Measurements from ENCODE around the gene CA6.
"Not testable (repeated sequence)": the region's sequence is repeated elsewhere in the genome, so short reads cannot be mapped to it uniquely, and the experiment has no call there.

CA6 gene

GRCh38 chr1:8945568-8945967 is at the start of gene CA6:
Gene CA6, plus strand, starts transcription at chr1:8945868. Its CDS starts 19 bp downstream, at chr1:8945887.
- no peak for DNase-seq

- not testable (repeated sequence) for DNase-seq
Measured at GRCh38 chr1:8896775-8897174, 48.9 kb upstream of the CA6 start.

- not testable (repeated sequence) for DNase-seq
Measured at GRCh38 chr1:8897505-8897904, 48.2 kb upstream of the CA6 start.

GRCh38 chr1:8898418-8898817 is 47.2 kb upstream of the CA6 start:
- DNase-seq: not testable (repeated sequence)

- no peak for DNase-seq
Measured at GRCh38 chr1:8899046-8899445, 46.6 kb upstream of the CA6 start.

- not testable (repeated sequence) for DNase-seq
Measured at GRCh38 chr1:8900684-8901083, 45.0 kb upstream of the CA6 start.

- DNase-seq: no peak
Measured at GRCh38 chr1:8902765-8903164, 42.9 kb upstream of the CA6 start.

- no peak for DNase-seq
Measured at GRCh38 chr1:8903410-8903809, 42.3 kb upstream of the CA6 start.

- DNase-seq: no peak
Measured at GRCh38 chr1:8903908-8904650, 41.6 kb upstream of the CA6 start.

GRCh38 chr1:8905582-8906191 is 40.0 kb upstream of the CA6 start:
- no peak for DNase-seq

- no peak for DNase-seq
Measured at GRCh38 chr1:8908388-8909151, 37.1 kb upstream of the CA6 start.

GRCh38 chr1:8910331-8910730 is 35.3 kb upstream of the CA6 start:
- no peak for DNase-seq

- no peak for DNase-seq
Measured at GRCh38 chr1:8910914-8911313, 34.8 kb upstream of the CA6 start.

- DNase-seq: no peak
Measured at GRCh38 chr1:8911416-8912309, 34.0 kb upstream of the CA6 start.

- DNase-seq: no peak
Measured at GRCh38 chr1:8913457-8913856, 32.2 kb upstream of the CA6 start.

GRCh38 chr1:8914466-8914865 is 31.2 kb upstream of the CA6 start:
- DNase-seq: no peak

- no peak for DNase-seq
Measured at GRCh38 chr1:8915446-8915845, 30.2 kb upstream of the CA6 start.

- not testable (repeated sequence) for DNase-seq
Measured at GRCh38 chr1:8917536-8917935, 28.1 kb upstream of the CA6 start.

- DNase-seq: no peak
Measured at GRCh38 chr1:8922962-8923361, 22.7 kb upstream of the CA6 start.

- DNase-seq: no peak
Measured at GRCh38 chr1:8925406-8925805, 20.3 kb upstream of the CA6 start.

GRCh38 chr1:8925960-8926359 is 19.7 kb upstream of the CA6 start:
- DNase-seq: no peak

Data from CD4-positive, alpha-beta T cell treated with Interleukin-10 for 1 hour (primary cell).